ENCODE data around the gene COPS4. TPM values are rescaled to one million over a fixed set of nuclear protein-coding genes. Genes with fewer than 3 reads are reported as not detected.
"Not testable (repeated sequence)": the region's sequence is repeated elsewhere in the genome, so short reads cannot be mapped to it uniquely, and the experiment has no call there.

The COPS4 gene
- total RNA-seq, 2 experiments from 2014 or later = 26.0 to 27.6 TPM

DNA sequence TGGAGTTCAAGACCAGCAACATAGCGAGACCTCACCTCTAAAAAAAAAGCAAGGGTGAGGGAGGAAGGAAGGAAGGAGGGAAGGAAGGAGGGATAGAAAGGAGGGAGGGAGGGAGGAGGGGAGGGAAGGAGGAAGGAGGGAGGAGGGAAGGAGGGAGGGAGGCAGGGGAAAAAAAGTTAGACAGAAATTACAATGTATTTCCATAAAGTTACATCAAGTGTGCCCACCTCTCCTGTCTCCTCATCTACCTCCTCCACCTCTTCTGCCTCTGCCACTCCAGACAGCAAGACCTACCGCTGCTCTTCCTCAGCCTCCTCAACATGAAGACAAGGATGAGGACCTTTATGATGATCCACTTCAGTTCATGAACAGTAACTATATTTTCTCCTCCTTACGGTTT lies 32.7 kb upstream of the COPS4 start:
- ChIA-PET POLR2A (no interaction called here), CTCF (no interaction called here)
- Mint-ChIP-seq H3K27me3 (no peaks in the 10 kb centered on the region), H3K27ac (no peak overlapping the region), H3K36me3 (ENCODE audit: low read depth) (peaks cover 19% of the 10 kb centered on the region), H3K4me1 (ENCODE audit: low read depth) (peaks cover 30% of the 10 kb centered on the region), H3K9me3 (no peaks in the 10 kb centered on the region), H3K4me3 (no peak overlapping the region)
- Histone ChIP-seq H3K4me3 (ENCODE audit: low read length) (no peak overlapping the region), H3K9me3 (ENCODE audit: control insufficient read depth in 1 of 2, insufficient read depth in 1 of 2, low read length in 2 of 2) (no peaks in the 10 kb centered on the region), H3K36me3 (ENCODE audit: insufficient read depth, low read length) (no peaks in the 10 kb centered on the region), H3K27me3 (ENCODE audit: control insufficient read depth in 1 of 2, insufficient read depth in 2 of 2, low read length in 2 of 2) (no peaks in the 10 kb centered on the region), H3K4me1 (ENCODE audit: insufficient read depth, low read length) (peaks cover 5% of the 10 kb centered on the region), H3K27ac (ENCODE audit: low read depth in 1 of 2, low read length in 2 of 2) (no peak overlapping the region)
- DNase-seq = no peak
- no peak for TF ChIP-seq CTCF (IDR thresholded peaks at IDR 0.05)
- intact Hi-C loops (cut with DNase I, micrococcal nuclease) = no loop called here
- ATAC-seq (ENCODE audit: poor library complexity) = no peak

DNA sequence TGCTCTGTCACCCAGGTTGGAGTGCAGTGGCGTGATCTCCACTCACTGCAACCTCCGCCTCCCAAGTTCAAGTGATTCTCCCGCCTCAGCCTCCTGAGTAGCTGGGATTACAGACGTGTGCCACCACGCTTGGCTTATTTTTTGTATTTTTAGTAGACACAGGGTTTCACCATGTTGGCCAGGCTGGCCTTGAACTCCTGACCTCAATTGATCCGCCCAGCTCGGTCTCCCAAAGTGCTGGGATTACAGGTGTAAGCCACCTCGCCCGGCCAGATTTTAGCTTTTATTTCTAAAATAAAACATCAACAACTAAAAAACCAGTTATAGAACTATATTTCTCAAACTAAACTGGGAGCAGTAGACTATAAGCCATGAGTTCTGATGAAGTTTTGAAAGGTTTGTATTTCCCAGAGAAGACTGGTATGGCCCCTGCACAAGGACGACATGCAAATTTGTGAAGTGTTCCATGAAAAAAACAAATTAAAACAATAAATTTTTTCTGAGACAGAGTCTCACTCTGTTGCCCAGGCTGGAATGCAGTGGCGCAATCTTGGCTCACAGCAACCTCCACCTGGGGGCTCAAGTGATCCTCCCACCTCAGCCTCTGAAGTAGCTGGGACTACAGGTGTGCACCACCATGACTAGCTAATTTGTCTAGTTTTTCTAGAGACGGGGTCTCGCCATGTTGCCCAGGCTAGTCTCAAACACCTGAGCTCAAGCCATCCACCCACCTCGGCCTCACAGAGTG lies 31.8 kb upstream of the COPS4 start:
- H3K27me3 ChIP-seq (ENCODE audit: control insufficient read depth in 1 of 2, insufficient read depth in 2 of 2, low read length in 2 of 2); intact Hi-C loops (cut with DNase I, micrococcal nuclease); H3K27ac Mint-ChIP-seq; H3K27me3 Mint-ChIP-seq; H3K27ac ChIP-seq (ENCODE audit: low read depth in 1 of 2, low read length in 2 of 2); H3K9me3 ChIP-seq (ENCODE audit: control insufficient read depth in 1 of 2, insufficient read depth in 1 of 2, low read length in 2 of 2); DNase-seq; H3K4me3 Mint-ChIP-seq; H3K9me3 Mint-ChIP-seq; POLR2A ChIA-PET; H3K4me3 ChIP-seq (ENCODE audit: low read length); ATAC-seq (ENCODE audit: poor library complexity); CTCF ChIA-PET; H3K36me3 ChIP-seq (ENCODE audit: insufficient read depth, low read length): not testable (repeated sequence)
- peaks cover 11% of the 10 kb centered on the region for H3K4me1 ChIP-seq (ENCODE audit: insufficient read depth, low read length)
- Mint-ChIP-seq H3K36me3 (ENCODE audit: low read depth) (peaks cover 19% of the 10 kb centered on the region), H3K4me1 (ENCODE audit: low read depth) (peaks cover 39% of the 10 kb centered on the region)

DNA sequence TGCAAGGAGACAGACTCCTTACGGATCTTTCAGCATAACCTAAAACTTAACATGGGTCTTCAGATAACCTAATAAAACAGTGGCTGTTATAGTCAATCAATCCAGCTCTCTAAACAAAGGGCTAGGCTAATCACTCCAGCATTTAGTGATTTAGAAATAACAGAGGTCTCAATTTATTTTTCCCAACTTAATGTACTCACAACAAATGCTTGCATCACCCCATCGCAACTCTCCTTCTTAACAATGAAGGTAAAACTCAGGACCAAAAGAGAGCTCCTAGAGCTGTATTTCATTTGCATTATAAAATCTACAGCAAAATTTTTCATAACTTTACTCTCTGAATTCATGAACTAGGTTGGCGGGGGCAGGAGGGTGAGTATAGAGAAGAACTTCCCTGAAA lies 25.5 kb upstream of the COPS4 start:
- Histone ChIP-seq H3K27ac (ENCODE audit: low read depth in 1 of 2, low read length in 2 of 2) (peak overlapping the region in 1 of 2 donors; percentile 94), H3K9me3 (ENCODE audit: control insufficient read depth in 1 of 2, insufficient read depth in 1 of 2, low read length in 2 of 2) (no peaks in the 10 kb centered on the region), H3K4me1 (ENCODE audit: insufficient read depth, low read length) (peaks cover 35% of the 10 kb centered on the region), H3K27me3 (ENCODE audit: control insufficient read depth in 1 of 2, insufficient read depth in 2 of 2, low read length in 2 of 2) (no peaks in the 10 kb centered on the region), H3K4me3 (ENCODE audit: low read length) (peak overlapping the region; percentile 93), H3K36me3 (ENCODE audit: insufficient read depth, low read length) (no peaks in the 10 kb centered on the region)
- TF ChIP-seq CTCF (IDR thresholded peaks at IDR 0.05) = no peak
- Mint-ChIP-seq H3K27ac (peak overlapping the region; percentile 91), H3K27me3 (no peaks in the 10 kb centered on the region), H3K4me1 (ENCODE audit: low read depth) (peaks cover 72% of the 10 kb centered on the region), H3K9me3 (no peaks in the 10 kb centered on the region), H3K4me3 (peak overlapping the region; percentile 97), H3K36me3 (ENCODE audit: low read depth) (peaks cover 17% of the 10 kb centered on the region)
- ChIA-PET POLR2A (interaction anchor here (3.0 to 5.5 kb wide), 2 partner anchors 27 to 109 kb away, joined by 30 to 156 read pairs; partner anchors contain the start of genes COPS4 and THAP9), CTCF (no interaction called here)
- ATAC-seq (ENCODE audit: poor library complexity) (no peak), DNase-seq (no peak)
- intact Hi-C loops (cut with DNase I, micrococcal nuclease) = no loop called here

Data from CD4-positive, alpha-beta T cell (primary cell).